ENCODE measurements around the gene AZGP1. TPM values are rescaled to one million over a fixed set of nuclear protein-coding genes. Genes with fewer than 3 reads are reported as not detected.

AZGP1 gene
- total and polyA plus RNA-seq, 5 donors from 2014 or later, result not detected

- no peak for ATAC-seq (ENCODE audit: low read depth in 2 of 2)
- H3K9me3 ChIP-seq (ENCODE audit: control insufficient read depth in 2 of 2, low read length in 2 of 2), result no peaks in the 10 kb centered on the region
- H3K4me3 ChIP-seq (ENCODE audit: low read depth, low read length), result no peak overlapping the region
- H3K4me1 ChIP-seq (ENCODE audit: control insufficient read depth, insufficient read depth, low read length, poor library complexity, severe bottlenecking), result peaks cover 24% of the 10 kb centered on the region
- Mint-ChIP-seq H3K36me3 (no peaks in the 10 kb centered on the region), H3K27ac (peak overlapping the region; percentile 63 to 97 (median 91)), H3K27me3 (peaks cover 42% of the 10 kb centered on the region), H3K4me1 (peaks cover 14 to 35% (median 26%) of the 10 kb centered on the region in 4 donors), H3K9me3 (peaks cover 0 to 3% (median 0%) of the 10 kb centered on the region in 7 donors), H3K4me3 (peak overlapping the region; percentile 50 to 90 (median 81))
- DNase-seq, result no peak
- no peak overlapping the region for H3K27ac ChIP-seq (ENCODE audit: insufficient read depth, low read length, poor library complexity, severe bottlenecking)
- peaks cover 7% of the 10 kb centered on the region for H3K27me3 ChIP-seq (ENCODE audit: control insufficient read depth, insufficient read depth, low read length)
- no peaks in the 10 kb centered on the region for H3K36me3 ChIP-seq (ENCODE audit: control insufficient read depth, insufficient read depth, low read length)
These were observed 47.6 kb downstream of the AZGP1 start for GRCh38 chr7:99928188-99928587.

GRCh38 chr7:99927536-99927935 is 48.3 kb downstream of the AZGP1 start:
- H3K9me3 Mint-ChIP-seq, result peaks cover 0 to 3% (median 0%) of the 10 kb centered on the region in 7 donors
- H3K4me1 Mint-ChIP-seq, result peaks cover 14 to 35% (median 26%) of the 10 kb centered on the region in 4 donors
- no peaks in the 10 kb centered on the region for H3K36me3 Mint-ChIP-seq
- DNase-seq (no peak), ATAC-seq (ENCODE audit: low read depth in 2 of 2) (no peak)
- H3K27me3 Mint-ChIP-seq, result peaks cover 38% of the 10 kb centered on the region
- Histone ChIP-seq H3K4me1 (ENCODE audit: control insufficient read depth, insufficient read depth, low read length, poor library complexity, severe bottlenecking) (peaks cover 24% of the 10 kb centered on the region), H3K27ac (ENCODE audit: insufficient read depth, low read length, poor library complexity, severe bottlenecking) (no peak overlapping the region), H3K27me3 (ENCODE audit: control insufficient read depth, insufficient read depth, low read length) (peaks cover 7% of the 10 kb centered on the region), H3K4me3 (ENCODE audit: low read depth, low read length) (no peak overlapping the region), H3K9me3 (ENCODE audit: control insufficient read depth in 2 of 2, low read length in 2 of 2) (no peaks in the 10 kb centered on the region), H3K36me3 (ENCODE audit: control insufficient read depth, insufficient read depth, low read length) (no peaks in the 10 kb centered on the region)
- H3K4me3 Mint-ChIP-seq, result peak overlapping the region in 2 of 4 donors; percentile 7 to 19
- peak overlapping the region in 2 of 3 donors; percentile 81 to 91 for H3K27ac Mint-ChIP-seq

GRCh38 chr7:99926321-99926720 is 49.5 kb downstream of the AZGP1 start:
- Histone ChIP-seq H3K4me3 (ENCODE audit: low read depth, low read length) (no peak overlapping the region), H3K27me3 (ENCODE audit: control insufficient read depth, insufficient read depth, low read length) (peaks cover 7% of the 10 kb centered on the region), H3K4me1 (ENCODE audit: control insufficient read depth, insufficient read depth, low read length, poor library complexity, severe bottlenecking) (peaks cover 24% of the 10 kb centered on the region), H3K27ac (ENCODE audit: insufficient read depth, low read length, poor library complexity, severe bottlenecking) (no peak overlapping the region), H3K36me3 (ENCODE audit: control insufficient read depth, insufficient read depth, low read length) (peaks cover 2% of the 10 kb centered on the region), H3K9me3 (ENCODE audit: control insufficient read depth in 2 of 2, low read length in 2 of 2) (no peaks in the 10 kb centered on the region)
- no peak for DNase-seq
- Mint-ChIP-seq H3K4me3 (no peak overlapping the region), H3K9me3 (peaks cover 0 to 3% (median 0%) of the 10 kb centered on the region in 7 donors), H3K4me1 (peaks cover 10 to 32% (median 27%) of the 10 kb centered on the region in 4 donors), H3K27me3 (peaks cover 31% of the 10 kb centered on the region), H3K27ac (peak overlapping the region in 1 of 3 donors; percentile 39), H3K36me3 (no peaks in the 10 kb centered on the region)
- ATAC-seq (ENCODE audit: low read depth in 2 of 2), result no peak

- Mint-ChIP-seq H3K36me3 (peaks cover 8% of the 10 kb centered on the region), H3K4me1 (peaks cover 0 to 30% (median 14%) of the 10 kb centered on the region in 4 donors)
These were observed 52.6 kb downstream of the AZGP1 start for GRCh38 chr7:99923200-99923599.

GRCh38 chr7:99920149-99920548 is 55.7 kb downstream of the AZGP1 start:
- H3K4me1 Mint-ChIP-seq, result peaks cover 10 to 53% (median 33%) of the 10 kb centered on the region in 4 donors
- H3K36me3 Mint-ChIP-seq, result peaks cover 15% of the 10 kb centered on the region
- no peak for ATAC-seq (ENCODE audit: low read depth in 2 of 2)
- H3K9me3 Mint-ChIP-seq, result no peaks in the 10 kb centered on the region
- no peak for DNase-seq
- no peaks in the 10 kb centered on the region for H3K27me3 Mint-ChIP-seq
- H3K27ac Mint-ChIP-seq, result peak overlapping the region; percentile 97 to 99 (median 99)
- Histone ChIP-seq H3K27ac (ENCODE audit: insufficient read depth, low read length, poor library complexity, severe bottlenecking) (peak overlapping the region; percentile 87), H3K36me3 (ENCODE audit: control insufficient read depth, insufficient read depth, low read length) (peaks cover 15% of the 10 kb centered on the region), H3K4me1 (ENCODE audit: control insufficient read depth, insufficient read depth, low read length, poor library complexity, severe bottlenecking) (peaks cover 47% of the 10 kb centered on the region), H3K4me3 (ENCODE audit: low read depth, low read length) (peak overlapping the region; percentile 89), H3K27me3 (ENCODE audit: control insufficient read depth, insufficient read depth, low read length) (no peaks in the 10 kb centered on the region), H3K9me3 (ENCODE audit: control insufficient read depth in 2 of 2, low read length in 2 of 2) (no peaks in the 10 kb centered on the region)
- H3K4me3 Mint-ChIP-seq, result peak overlapping the region; percentile 94 to 97 (median 96)

More at GRCh38 chr7:99923200-99923599, 52.6 kb downstream of the AZGP1 start:
- H3K9me3 ChIP-seq (ENCODE audit: control insufficient read depth in 2 of 2, low read length in 2 of 2), result no peaks in the 10 kb centered on the region
- peaks cover 4% of the 10 kb centered on the region for H3K36me3 ChIP-seq (ENCODE audit: control insufficient read depth, insufficient read depth, low read length)
- H3K4me1 ChIP-seq (ENCODE audit: control insufficient read depth, insufficient read depth, low read length, poor library complexity, severe bottlenecking), result peaks cover 20% of the 10 kb centered on the region
- no peak overlapping the region for H3K27ac ChIP-seq (ENCODE audit: insufficient read depth, low read length, poor library complexity, severe bottlenecking)
- no peak overlapping the region for H3K4me3 Mint-ChIP-seq
- no peak overlapping the region for H3K27ac Mint-ChIP-seq
- ATAC-seq (ENCODE audit: low read depth in 2 of 2) (no peak), DNase-seq (no peak)
- peaks cover 21% of the 10 kb centered on the region for H3K27me3 Mint-ChIP-seq
- no peak overlapping the region for H3K4me3 ChIP-seq (ENCODE audit: low read depth, low read length)
- H3K9me3 Mint-ChIP-seq, result peaks cover 0 to 3% (median 0%) of the 10 kb centered on the region in 7 donors
- peaks cover 2% of the 10 kb centered on the region for H3K27me3 ChIP-seq (ENCODE audit: control insufficient read depth, insufficient read depth, low read length)

- peaks cover 15% of the 10 kb centered on the region for H3K36me3 Mint-ChIP-seq
- H3K4me3 Mint-ChIP-seq, result peak overlapping the region; percentile 94 to 97 (median 96)
- no peaks in the 10 kb centered on the region for H3K27me3 ChIP-seq (ENCODE audit: control insufficient read depth, insufficient read depth, low read length)
- no peaks in the 10 kb centered on the region for H3K9me3 ChIP-seq (ENCODE audit: control insufficient read depth in 2 of 2, low read length in 2 of 2)
- no peaks in the 10 kb centered on the region for H3K9me3 Mint-ChIP-seq
- peaks cover 10 to 56% (median 35%) of the 10 kb centered on the region in 4 donors for H3K4me1 Mint-ChIP-seq
- peaks cover 50% of the 10 kb centered on the region for H3K4me1 ChIP-seq (ENCODE audit: control insufficient read depth, insufficient read depth, low read length, poor library complexity, severe bottlenecking)
- H3K27ac Mint-ChIP-seq, result peak overlapping the region; percentile 97 to 99 (median 99)
- peak overlapping the region; percentile 89 for H3K4me3 ChIP-seq (ENCODE audit: low read depth, low read length)
- no peak for ATAC-seq (ENCODE audit: low read depth in 2 of 2)
- H3K27me3 Mint-ChIP-seq, result no peaks in the 10 kb centered on the region
- H3K36me3 ChIP-seq (ENCODE audit: control insufficient read depth, insufficient read depth, low read length), result peaks cover 15% of the 10 kb centered on the region
- peak overlapping the region; percentile 87 for H3K27ac ChIP-seq (ENCODE audit: insufficient read depth, low read length, poor library complexity, severe bottlenecking)
- no peak for DNase-seq
These were observed 56.1 kb downstream of the AZGP1 start for GRCh38 chr7:99919814-99920112.

GRCh38 chr7:99918959-99919813 is 56.6 kb downstream of the AZGP1 start, which contains the start of gene TRIM4:
Gene TRIM4 (minus strand): TSS chr7:99919530. CDS start chr7:99919401, 129 bp downstream.
- ATAC-seq (ENCODE audit: low read depth in 2 of 2), result peak; percentile 97 to 98
- peaks cover 10 to 61% (median 40%) of the 10 kb centered on the region in 4 donors for H3K4me1 Mint-ChIP-seq
- Histone ChIP-seq H3K36me3 (ENCODE audit: control insufficient read depth, insufficient read depth, low read length) (peaks cover 15% of the 10 kb centered on the region), H3K9me3 (ENCODE audit: control insufficient read depth in 2 of 2, low read length in 2 of 2) (no peaks in the 10 kb centered on the region), H3K27me3 (ENCODE audit: control insufficient read depth, insufficient read depth, low read length) (no peaks in the 10 kb centered on the region), H3K4me3 (ENCODE audit: low read depth, low read length) (peak within 1 kb of the TSS; percentile 94), H3K4me1 (ENCODE audit: control insufficient read depth, insufficient read depth, low read length, poor library complexity, severe bottlenecking) (peaks cover 50% of the 10 kb centered on the region), H3K27ac (ENCODE audit: insufficient read depth, low read length, poor library complexity, severe bottlenecking) (peak within 1 kb of the TSS; percentile 87)
- peak within 1 kb of the TSS; percentile 94 to 97 (median 96) for H3K4me3 Mint-ChIP-seq
- H3K27ac Mint-ChIP-seq, result peak within 1 kb of the TSS; percentile 97 to 99 (median 99)
- H3K27me3 Mint-ChIP-seq, result no peaks in the 10 kb centered on the region
- H3K9me3 Mint-ChIP-seq, result no peaks in the 10 kb centered on the region
- DNase-seq, result peak; percentile 83 to 97 (median 88)
- peaks cover 15% of the 10 kb centered on the region for H3K36me3 Mint-ChIP-seq

Data from CD4-positive, CD25-positive, alpha-beta regulatory T cell (primary cell).